Lower lobe of right lung (tissue), 2 donors: Measurements from ENCODE around the gene CLSTN2. TPM values are rescaled to one million over a fixed set of nuclear protein-coding genes. Genes with fewer than 3 reads are reported as not detected.

Experiments used
- ATAC-seq, 2 donors: fragments of 200-7000 bp; cut with Tn5 transposase; one replicate each; pipeline ENCODE4 v1.9.1; 2020 to 2022; ENCODE audit warnings: mild to moderate bottlenecking in 2 of 2, moderate library complexity in 2 of 2
- DNase-seq: peaks from one replicate; pipeline ENCODE4 v3.0.0-alpha.2; 2020
- H3K27ac ChIP-seq: fragments of 200-600 bp; one replicate; pipeline ENCODE4 v1.8.0; 2022
- H3K27me3 ChIP-seq: fragments of 200-600 bp; one replicate; pipeline ENCODE4 v1.8.0; 2022; ENCODE audit warnings: low read depth
- H3K36me3 ChIP-seq: fragments of 200-600 bp; one replicate; pipeline ENCODE4 v1.8.0; 2022; ENCODE audit warnings: mild to moderate bottlenecking
- H3K4me1 ChIP-seq: fragments of 200-600 bp; one replicate; pipeline ENCODE4 v1.8.0; 2022
- H3K4me3 ChIP-seq: fragments of 200-600 bp; one replicate; pipeline ENCODE4 v1.8.0; 2022; ENCODE audit warnings: mild to moderate bottlenecking
- H3K9me3 ChIP-seq: fragments of 200-600 bp; one replicate; pipeline ENCODE4 v1.8.0; 2022
- intact Hi-C: fragments of 100-400 bp; cut with DNase I; formaldehyde crosslinking; loops from one replicate; pipeline ENCODE4 v1.11.0; 2022
- total RNA-seq: library from RNA; stranded (reverse); fragmentation: NEBNext Ultra II Directional; extraction: Animal tissue kit (Norgen Biotek cat#: 25700); gene quantifications from one replicate; pipeline ENCODE4 v1.2.1, GENCODE V29; 2021
- TF ChIP-seq, protein P1 (sequence below): fragments of 200-600 bp; IDR thresholded peaks from one replicate; pipeline ENCODE4 v1.8.0; 2022; ENCODE audit warnings: antibody characterized with exemption, mild to moderate bottlenecking
- donor health status: DM: no; HTN: yes; CAD: no; lungs with severe emphysema.

CLSTN2 gene
- total RNA-seq, 1 donor from 2014 or later, result 4.5 TPM

DNA sequence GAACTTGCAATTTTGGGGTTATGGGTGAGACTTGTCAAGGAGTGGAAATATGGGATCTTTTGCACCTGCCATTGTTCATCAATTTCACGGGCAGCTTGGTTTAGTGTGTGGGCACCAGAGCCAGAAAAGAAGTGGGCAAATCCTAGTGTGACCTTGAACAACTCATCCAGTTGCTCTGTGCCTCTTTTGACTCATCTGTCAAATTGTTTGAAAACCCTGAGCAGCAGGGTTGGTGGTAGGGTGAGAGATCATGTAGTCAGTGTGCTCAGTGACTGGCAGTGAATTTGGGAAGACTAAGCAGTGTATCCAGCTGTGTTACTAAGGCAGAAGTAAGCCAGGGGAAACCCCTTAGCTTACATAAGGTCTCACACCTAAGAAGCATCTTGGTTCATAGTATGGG is 449.9 kb downstream of the CLSTN2 start:
- no peak for DNase-seq
- ATAC-seq, result no peak
- no peak overlapping the region for H3K27ac ChIP-seq
- H3K4me3 ChIP-seq, result no peak overlapping the region
- no peaks in the 10 kb centered on the region for H3K36me3 ChIP-seq
- H3K4me1 ChIP-seq, result no peaks in the 10 kb centered on the region
- H3K27me3 ChIP-seq, result no peaks in the 10 kb centered on the region
- TF ChIP-seq, protein P1, sequence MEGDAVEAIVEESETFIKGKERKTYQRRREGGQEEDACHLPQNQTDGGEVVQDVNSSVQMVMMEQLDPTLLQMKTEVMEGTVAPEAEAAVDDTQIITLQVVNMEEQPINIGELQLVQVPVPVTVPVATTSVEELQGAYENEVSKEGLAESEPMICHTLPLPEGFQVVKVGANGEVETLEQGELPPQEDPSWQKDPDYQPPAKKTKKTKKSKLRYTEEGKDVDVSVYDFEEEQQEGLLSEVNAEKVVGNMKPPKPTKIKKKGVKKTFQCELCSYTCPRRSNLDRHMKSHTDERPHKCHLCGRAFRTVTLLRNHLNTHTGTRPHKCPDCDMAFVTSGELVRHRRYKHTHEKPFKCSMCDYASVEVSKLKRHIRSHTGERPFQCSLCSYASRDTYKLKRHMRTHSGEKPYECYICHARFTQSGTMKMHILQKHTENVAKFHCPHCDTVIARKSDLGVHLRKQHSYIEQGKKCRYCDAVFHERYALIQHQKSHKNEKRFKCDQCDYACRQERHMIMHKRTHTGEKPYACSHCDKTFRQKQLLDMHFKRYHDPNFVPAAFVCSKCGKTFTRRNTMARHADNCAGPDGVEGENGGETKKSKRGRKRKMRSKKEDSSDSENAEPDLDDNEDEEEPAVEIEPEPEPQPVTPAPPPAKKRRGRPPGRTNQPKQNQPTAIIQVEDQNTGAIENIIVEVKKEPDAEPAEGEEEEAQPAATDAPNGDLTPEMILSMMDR, result no peak
- intact Hi-C loops, result no loop called here
- no peaks in the 10 kb centered on the region for H3K9me3 ChIP-seq

DNA sequence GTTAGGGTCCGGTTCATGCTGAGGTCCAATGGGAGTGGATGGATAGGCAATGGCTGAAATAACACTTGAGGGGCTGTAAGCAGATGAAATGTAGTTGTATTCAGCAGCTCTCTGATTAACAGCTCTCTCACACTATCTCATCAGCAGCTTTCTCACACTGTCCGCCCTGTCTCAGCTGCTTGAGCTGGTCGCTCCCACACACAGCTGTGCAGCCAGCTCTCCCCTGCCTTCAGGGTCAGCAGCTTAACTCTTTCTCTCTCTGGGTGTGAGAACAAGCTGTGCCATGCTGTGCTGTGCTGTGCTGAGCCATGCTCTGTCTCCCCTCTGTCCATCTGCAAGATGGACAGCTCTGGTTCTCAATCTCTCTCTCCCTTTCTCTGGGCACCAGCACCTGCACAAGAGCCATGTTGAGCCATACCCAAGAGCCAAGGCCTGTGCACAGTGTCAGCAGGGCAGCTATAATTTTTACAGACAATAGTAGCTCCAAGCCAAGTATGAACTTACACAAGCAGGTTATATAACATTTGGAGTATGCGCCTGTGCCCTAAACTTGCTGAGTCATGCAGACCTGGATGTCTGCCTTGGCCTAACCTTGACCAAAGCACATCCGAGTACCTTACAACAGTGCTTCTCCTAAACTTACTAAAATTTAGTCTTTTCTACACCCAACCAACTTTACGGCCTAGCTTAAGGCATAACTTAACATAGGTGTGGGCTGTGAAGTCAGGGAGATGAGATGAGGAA is 451.5 kb downstream of the CLSTN2 start:
- intact Hi-C loops, result no loop called here
- no peaks in the 10 kb centered on the region for H3K27me3 ChIP-seq
- no peak overlapping the region for H3K27ac ChIP-seq
- TF ChIP-seq, protein P1, result no peak
- H3K4me3 ChIP-seq, result no peak overlapping the region
- DNase-seq, result no peak
- no peaks in the 10 kb centered on the region for H3K4me1 ChIP-seq
- no peaks in the 10 kb centered on the region for H3K9me3 ChIP-seq
- peak; percentile 73 to 89 for ATAC-seq
- H3K36me3 ChIP-seq, result no peaks in the 10 kb centered on the region

DNA sequence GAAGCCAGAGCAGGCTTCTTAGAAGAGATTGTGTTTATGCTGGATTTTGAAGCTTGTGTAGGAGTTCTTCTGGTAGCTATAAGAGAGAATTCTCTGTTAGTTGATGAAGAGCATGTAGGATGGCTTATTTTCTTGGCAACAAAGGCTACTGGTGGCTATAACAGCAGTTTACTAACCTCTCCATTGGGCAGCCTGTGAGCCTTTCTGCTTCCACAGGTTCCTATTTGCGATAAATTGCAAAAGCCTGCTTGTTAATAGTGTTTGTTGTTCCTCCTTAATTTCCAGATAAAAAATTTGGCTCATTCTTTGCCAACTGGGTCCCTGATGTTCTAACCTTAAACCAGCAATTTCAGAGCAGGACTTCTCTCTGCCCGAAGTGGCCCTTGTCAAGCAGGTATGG is 452.3 kb downstream of the CLSTN2 start:
- no peaks in the 10 kb centered on the region for H3K36me3 ChIP-seq
- intact Hi-C loops, result no loop called here
- no peak for DNase-seq
- no peaks in the 10 kb centered on the region for H3K27me3 ChIP-seq
- peak in 1 of 2 donors; percentile 54 for ATAC-seq
- H3K4me3 ChIP-seq, result no peak overlapping the region
- H3K9me3 ChIP-seq, result no peaks in the 10 kb centered on the region
- H3K4me1 ChIP-seq, result no peaks in the 10 kb centered on the region
- H3K27ac ChIP-seq, result no peak overlapping the region
- TF ChIP-seq, protein P1, result no peak

DNA sequence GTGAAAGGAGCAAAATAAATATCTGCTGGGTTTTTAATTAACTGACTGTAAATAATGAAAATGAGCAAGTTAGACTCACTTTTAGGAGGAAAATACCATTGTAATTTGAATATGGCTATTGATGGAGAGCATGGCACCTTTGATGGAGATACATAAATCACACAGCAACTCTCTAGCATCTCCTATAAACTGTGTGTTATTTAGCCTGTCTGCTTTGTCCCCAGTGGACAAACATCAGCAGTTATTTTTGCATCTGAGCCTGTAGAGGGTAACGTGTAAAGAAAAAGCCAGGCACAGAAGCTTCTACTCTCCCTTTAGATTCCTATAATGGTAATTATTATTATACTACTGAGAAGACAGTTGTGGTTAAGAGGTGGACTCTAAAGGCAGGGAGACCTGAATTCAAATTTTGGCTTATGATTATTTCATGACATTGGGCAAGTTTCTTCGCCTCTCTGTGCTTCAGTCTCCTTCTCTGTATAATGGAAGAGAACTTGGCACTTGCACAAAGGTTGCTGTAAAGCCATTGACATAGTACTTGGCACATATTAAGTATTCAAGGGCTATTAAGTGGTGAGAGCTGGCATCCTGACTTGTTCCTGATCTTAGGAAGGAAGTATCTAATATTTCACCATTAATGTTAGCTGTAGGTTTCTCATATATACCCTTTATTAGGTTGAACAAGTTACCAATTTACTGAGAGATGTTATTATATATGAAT is 453.4 kb downstream of the CLSTN2 start:
- Histone ChIP-seq H3K36me3 (no peaks in the 10 kb centered on the region), H3K27ac (no peak overlapping the region), H3K9me3 (no peaks in the 10 kb centered on the region), H3K27me3 (no peaks in the 10 kb centered on the region), H3K4me3 (no peak overlapping the region), H3K4me1 (no peaks in the 10 kb centered on the region)
- DNase-seq (no peak), ATAC-seq (peak; percentile 76 to 85)
- intact Hi-C loops, result no loop called here
- TF ChIP-seq, protein P1, result no peak

DNA sequence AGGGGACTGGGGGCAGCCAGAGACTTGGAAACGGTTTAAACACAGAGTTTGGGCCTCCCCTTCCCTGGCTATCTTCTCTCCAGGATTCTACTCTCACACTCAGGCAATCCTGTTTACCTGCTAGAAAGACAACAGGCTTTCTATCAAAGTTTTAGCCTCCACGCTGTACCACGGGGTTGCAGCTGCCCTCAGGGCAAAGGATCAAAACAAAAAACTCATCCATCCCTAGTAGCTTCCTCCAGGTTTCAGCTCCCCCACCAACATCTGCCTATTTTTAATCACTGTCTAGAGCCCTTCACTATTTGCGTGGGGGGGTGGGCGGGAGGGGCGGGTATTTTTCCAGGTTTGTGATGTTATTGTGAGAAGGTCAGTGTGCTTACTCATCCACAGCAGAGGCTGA is 456.1 kb downstream of the CLSTN2 start:
- Histone ChIP-seq H3K27ac (no peak overlapping the region), H3K4me3 (no peak overlapping the region), H3K36me3 (no peaks in the 10 kb centered on the region), H3K9me3 (no peaks in the 10 kb centered on the region), H3K27me3 (no peaks in the 10 kb centered on the region), H3K4me1 (peaks cover 3% of the 10 kb centered on the region)
- intact Hi-C loops, result no loop called here
- TF ChIP-seq, protein P1, result no peak
- DNase-seq, result no peak
- ATAC-seq, result no peak
